ENCODE measurements around the gene GPS1.

GPS1 gene

GRCh38 chr17:82062984-82063368 is 11.3 kb downstream of the GPS1 start:
- no peak overlapping the region for H2AK5ac ChIP-seq (ENCODE audit: low read length)
- H3K79me2 ChIP-seq (ENCODE audit: control insufficient read depth, insufficient read depth, low read length, poor library complexity) = peaks cover 10% of the 10 kb centered on the region
- DNase-seq = no peak
- no peak overlapping the region for H2BK5ac ChIP-seq (ENCODE audit: low read depth, low read length, poor library complexity)
- H3K9ac ChIP-seq (ENCODE audit: low read length) = no peak overlapping the region
- no peak overlapping the region for H4K8ac ChIP-seq (ENCODE audit: low read depth, low read length)
- WGBS (ENCODE audit: extremely low coverage, insufficient coverage, insufficient read length) = no CpG with 5 or more reads among the region's 9 CpGs
- H3K4me3 ChIP-seq (ENCODE audit: low read depth, low read length) = no peak overlapping the region
- no peak overlapping the region for H3K14ac ChIP-seq (ENCODE audit: low read length)
- H3K4me2 ChIP-seq (ENCODE audit: low read length) = no peak overlapping the region
- H3K4me1 ChIP-seq (ENCODE audit: control insufficient read depth in 1 of 2, insufficient read depth in 2 of 2, low read length in 2 of 2) = peaks cover 11 to 12% of the 10 kb centered on the region in 2 experiments
- no peak overlapping the region for H3K18ac ChIP-seq (ENCODE audit: low read length)
- H3K79me1 ChIP-seq (ENCODE audit: low read length) = peaks cover 9% of the 10 kb centered on the region
- no peak overlapping the region for H3K4ac ChIP-seq (ENCODE audit: low read depth, low read length)
- no peak overlapping the region for H4K91ac ChIP-seq (ENCODE audit: low read depth, low read length)
- H3K9me3 ChIP-seq (ENCODE audit: insufficient read depth, low read depth, low read length) = no peaks in the 10 kb centered on the region
- peaks cover 55 to 58% of the 10 kb centered on the region in 2 experiments for H3K36me3 ChIP-seq (ENCODE audit: control insufficient read depth in 1 of 2, insufficient read depth in 2 of 2, low read length in 2 of 2)
- no peaks in the 10 kb centered on the region for H3K27me3 ChIP-seq (ENCODE audit: insufficient read depth, low read length)
- H2BK120ac ChIP-seq (ENCODE audit: insufficient read depth, low read length, poor library complexity) = no peak overlapping the region
- H3K27ac ChIP-seq (ENCODE audit: low read depth, low read length) = no peak overlapping the region
- H2BK12ac ChIP-seq (ENCODE audit: low read length) = no peak overlapping the region
- H3K23ac ChIP-seq (ENCODE audit: low read length) = no peak overlapping the region
- no peak overlapping the region for H2AFZ ChIP-seq (ENCODE audit: insufficient read depth, low read length, poor library complexity)
- H4K12ac ChIP-seq (ENCODE audit: low read depth, low read length) = no peak overlapping the region

GRCh38 chr17:82063424-82064415 is 12.0 kb downstream of the GPS1 start:
- peaks cover 10% of the 10 kb centered on the region for H3K79me2 ChIP-seq (ENCODE audit: control insufficient read depth, insufficient read depth, low read length, poor library complexity)
- H2BK12ac ChIP-seq (ENCODE audit: low read length) = no peak overlapping the region
- H3K4me3 ChIP-seq (ENCODE audit: low read depth, low read length) = no peak overlapping the region
- DNase-seq = no peak
- no peaks in the 10 kb centered on the region for H3K9me3 ChIP-seq (ENCODE audit: insufficient read depth, low read depth, low read length)
- H3K14ac ChIP-seq (ENCODE audit: low read length) = no peak overlapping the region
- no peak overlapping the region for H4K12ac ChIP-seq (ENCODE audit: low read depth, low read length)
- H3K27me3 ChIP-seq (ENCODE audit: insufficient read depth, low read length) = no peaks in the 10 kb centered on the region
- peaks cover 11 to 12% of the 10 kb centered on the region in 2 experiments for H3K4me1 ChIP-seq (ENCODE audit: control insufficient read depth in 1 of 2, insufficient read depth in 2 of 2, low read length in 2 of 2)
- H2BK5ac ChIP-seq (ENCODE audit: low read depth, low read length, poor library complexity) = no peak overlapping the region
- no CpG with 5 or more reads among the region's 20 CpGs for WGBS (ENCODE audit: extremely low coverage, insufficient coverage, insufficient read length)
- H4K91ac ChIP-seq (ENCODE audit: low read depth, low read length) = no peak overlapping the region
- H3K79me1 ChIP-seq (ENCODE audit: low read length) = peaks cover 9% of the 10 kb centered on the region
- H2BK120ac ChIP-seq (ENCODE audit: insufficient read depth, low read length, poor library complexity) = no peak overlapping the region
- H3K4me2 ChIP-seq (ENCODE audit: low read length) = no peak overlapping the region
- H4K8ac ChIP-seq (ENCODE audit: low read depth, low read length) = no peak overlapping the region
- H3K23ac ChIP-seq (ENCODE audit: low read length) = no peak overlapping the region
- H3K9ac ChIP-seq (ENCODE audit: low read length) = no peak overlapping the region
- H2AK5ac ChIP-seq (ENCODE audit: low read length) = no peak overlapping the region
- H2AFZ ChIP-seq (ENCODE audit: insufficient read depth, low read length, poor library complexity) = no peak overlapping the region
- H3K18ac ChIP-seq (ENCODE audit: low read length) = no peak overlapping the region
- no peak overlapping the region for H3K4ac ChIP-seq (ENCODE audit: low read depth, low read length)
- peaks cover 47 to 51% of the 10 kb centered on the region in 2 experiments for H3K36me3 ChIP-seq (ENCODE audit: control insufficient read depth in 1 of 2, insufficient read depth in 2 of 2, low read length in 2 of 2)
- no peak overlapping the region for H3K27ac ChIP-seq (ENCODE audit: low read depth, low read length)

DNA sequence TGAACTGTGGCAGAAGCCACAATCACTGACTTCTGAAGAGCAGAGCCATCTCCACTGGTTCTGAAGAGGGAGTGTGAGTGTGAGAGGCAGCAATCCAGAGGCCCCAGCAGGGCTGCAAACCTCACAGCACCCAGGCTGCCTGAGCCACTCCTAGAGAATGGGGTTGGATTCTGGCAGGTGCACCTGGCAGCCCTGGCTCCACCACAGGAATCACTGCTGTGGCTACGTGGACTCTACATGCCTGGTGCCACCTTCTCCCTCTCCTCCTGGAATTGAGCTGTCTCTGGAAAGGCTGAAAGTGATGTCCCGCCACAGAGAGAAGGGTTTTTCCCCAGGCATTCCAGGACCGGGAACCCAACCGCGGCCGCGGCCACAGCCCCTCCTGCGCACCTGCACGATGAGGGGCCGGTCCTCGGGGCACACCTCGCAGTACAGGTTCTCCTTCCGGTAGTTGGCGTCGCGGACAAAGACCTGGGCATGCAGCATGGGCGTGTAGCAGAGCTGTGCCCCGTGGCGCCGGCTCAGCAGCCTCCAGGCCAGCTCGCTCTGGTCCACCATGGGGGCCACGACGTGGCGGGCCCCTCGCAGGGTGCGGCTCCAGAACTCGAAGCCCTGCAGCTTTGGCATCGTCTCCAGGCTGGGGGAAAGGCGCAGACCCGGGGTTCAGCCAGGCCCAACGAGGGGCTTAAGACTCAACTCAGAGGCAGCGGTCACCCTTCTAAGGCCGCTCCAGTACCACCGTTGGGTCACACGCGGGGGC is 12.9 kb downstream of the GPS1 start:
- Histone ChIP-seq H2BK12ac (ENCODE audit: low read length) (no peak overlapping the region), H4K91ac (ENCODE audit: low read depth, low read length) (peak overlapping the region; percentile 75), H3K18ac (ENCODE audit: low read length) (peak overlapping the region; percentile 4), H3K9ac (ENCODE audit: low read length) (peak overlapping the region; percentile 87), H3K36me3 (ENCODE audit: control insufficient read depth in 1 of 2, insufficient read depth in 2 of 2, low read length in 2 of 2) (peaks cover 41 to 43% of the 10 kb centered on the region in 2 experiments), H3K14ac (ENCODE audit: low read length) (no peak overlapping the region), H3K79me2 (ENCODE audit: control insufficient read depth, insufficient read depth, low read length, poor library complexity) (peaks cover 10% of the 10 kb centered on the region), H3K4me1 (ENCODE audit: control insufficient read depth in 1 of 2, insufficient read depth in 2 of 2, low read length in 2 of 2) (peaks cover 11 to 12% of the 10 kb centered on the region in 2 experiments), H2AFZ (ENCODE audit: insufficient read depth, low read length, poor library complexity) (peak overlapping the region; percentile 10), H3K4me2 (ENCODE audit: low read length) (peak overlapping the region; percentile 97), H4K8ac (ENCODE audit: low read depth, low read length) (peak overlapping the region; percentile 77), H3K4me3 (ENCODE audit: low read depth, low read length) (peak overlapping the region; percentile 84), H3K4ac (ENCODE audit: low read depth, low read length) (peak overlapping the region; percentile 91), H2BK5ac (ENCODE audit: low read depth, low read length, poor library complexity) (no peak overlapping the region), H2AK5ac (ENCODE audit: low read length) (peak overlapping the region; percentile 0), H4K12ac (ENCODE audit: low read depth, low read length) (peak overlapping the region; percentile 78), H3K79me1 (ENCODE audit: low read length) (peaks cover 9% of the 10 kb centered on the region), H2BK120ac (ENCODE audit: insufficient read depth, low read length, poor library complexity) (no peak overlapping the region), H3K27ac (ENCODE audit: low read depth, low read length) (no peak overlapping the region), H3K9me3 (ENCODE audit: insufficient read depth, low read depth, low read length) (no peaks in the 10 kb centered on the region), H3K23ac (ENCODE audit: low read length) (no peak overlapping the region), H3K27me3 (ENCODE audit: insufficient read depth, low read length) (no peaks in the 10 kb centered on the region)
- no CpG with 5 or more reads among the region's 36 CpGs for WGBS (ENCODE audit: extremely low coverage, insufficient coverage, insufficient read length)
- DNase-seq = no peak

- peak overlapping the region; percentile 7 for H2AK5ac ChIP-seq (ENCODE audit: low read length)
- H3K9ac ChIP-seq (ENCODE audit: low read length) = peak overlapping the region; percentile 87
- no peaks in the 10 kb centered on the region for H3K9me3 ChIP-seq (ENCODE audit: insufficient read depth, low read depth, low read length)
- peaks cover 9% of the 10 kb centered on the region for H3K79me1 ChIP-seq (ENCODE audit: low read length)
- DNase-seq = peak in 1 of 2 donors; percentile 36
- H2AFZ ChIP-seq (ENCODE audit: insufficient read depth, low read length, poor library complexity) = peak overlapping the region; percentile 91
- peak overlapping the region; percentile 71 for H2BK5ac ChIP-seq (ENCODE audit: low read depth, low read length, poor library complexity)
- peak overlapping the region; percentile 78 for H4K12ac ChIP-seq (ENCODE audit: low read depth, low read length)
- peak overlapping the region; percentile 91 for H3K4ac ChIP-seq (ENCODE audit: low read depth, low read length)
- H3K4me1 ChIP-seq (ENCODE audit: control insufficient read depth in 1 of 2, insufficient read depth in 2 of 2, low read length in 2 of 2) = peaks cover 11 to 12% of the 10 kb centered on the region in 2 experiments
- H4K91ac ChIP-seq (ENCODE audit: low read depth, low read length) = peak overlapping the region; percentile 75
- no peaks in the 10 kb centered on the region for H3K27me3 ChIP-seq (ENCODE audit: insufficient read depth, low read length)
- H3K4me3 ChIP-seq (ENCODE audit: low read depth, low read length) = peak overlapping the region; percentile 84
- H3K18ac ChIP-seq (ENCODE audit: low read length) = peak overlapping the region; percentile 4
- H2BK12ac ChIP-seq (ENCODE audit: low read length) = no peak overlapping the region
- WGBS (ENCODE audit: extremely low coverage, insufficient coverage, insufficient read length) = no CpG with 5 or more reads among the region's 47 CpGs
- peak overlapping the region; percentile 77 for H4K8ac ChIP-seq (ENCODE audit: low read depth, low read length)
- H3K14ac ChIP-seq (ENCODE audit: low read length) = peak overlapping the region; percentile 83
- peaks cover 10% of the 10 kb centered on the region for H3K79me2 ChIP-seq (ENCODE audit: control insufficient read depth, insufficient read depth, low read length, poor library complexity)
- peak overlapping the region; percentile 64 for H2BK120ac ChIP-seq (ENCODE audit: insufficient read depth, low read length, poor library complexity)
- no peak overlapping the region for H3K23ac ChIP-seq (ENCODE audit: low read length)
- H3K27ac ChIP-seq (ENCODE audit: low read depth, low read length) = no peak overlapping the region
- peak overlapping the region; percentile 97 for H3K4me2 ChIP-seq (ENCODE audit: low read length)
- H3K36me3 ChIP-seq (ENCODE audit: control insufficient read depth in 1 of 2, insufficient read depth in 2 of 2, low read length in 2 of 2) = peaks cover 35 to 37% of the 10 kb centered on the region in 2 experiments
Measured at GRCh38 chr17:82065193-82065637, 13.5 kb downstream of the GPS1 start.
